GM19043 (cell line): Measurements from ENCODE around the gene CENPX.
"Not testable (repeated sequence)": the region's sequence is repeated elsewhere in the genome, so short reads cannot be mapped to it uniquely, and the experiment has no call there.

ENCODE experiments used
- ATAC-seq: cut with Tn5 transposase; IDR thresholded peaks from one replicate; pipeline ENCODE4 v1.9.1; 2021; ENCODE audit warnings: low read depth; ENCODE audit not compliant: unreplicated experiment

The CENPX gene

DNA sequence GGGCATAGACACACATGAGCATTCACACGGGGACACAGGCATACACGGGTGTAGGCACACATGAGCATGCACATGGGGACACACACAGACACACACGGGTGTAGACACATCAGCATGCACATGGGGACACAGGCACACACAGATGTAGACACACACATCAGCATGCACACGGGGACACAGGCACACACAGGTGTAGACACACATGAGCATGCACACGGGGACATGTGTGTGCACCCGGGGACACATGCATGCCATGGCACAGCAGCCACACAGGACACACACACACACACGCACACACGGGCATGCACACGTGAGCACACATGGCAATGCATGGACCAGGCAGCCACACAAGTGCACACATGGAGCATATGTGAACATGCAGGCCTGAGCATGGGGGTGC is 20.0 kb upstream of the CENPX start:
- ATAC-seq = no peak

DNA sequence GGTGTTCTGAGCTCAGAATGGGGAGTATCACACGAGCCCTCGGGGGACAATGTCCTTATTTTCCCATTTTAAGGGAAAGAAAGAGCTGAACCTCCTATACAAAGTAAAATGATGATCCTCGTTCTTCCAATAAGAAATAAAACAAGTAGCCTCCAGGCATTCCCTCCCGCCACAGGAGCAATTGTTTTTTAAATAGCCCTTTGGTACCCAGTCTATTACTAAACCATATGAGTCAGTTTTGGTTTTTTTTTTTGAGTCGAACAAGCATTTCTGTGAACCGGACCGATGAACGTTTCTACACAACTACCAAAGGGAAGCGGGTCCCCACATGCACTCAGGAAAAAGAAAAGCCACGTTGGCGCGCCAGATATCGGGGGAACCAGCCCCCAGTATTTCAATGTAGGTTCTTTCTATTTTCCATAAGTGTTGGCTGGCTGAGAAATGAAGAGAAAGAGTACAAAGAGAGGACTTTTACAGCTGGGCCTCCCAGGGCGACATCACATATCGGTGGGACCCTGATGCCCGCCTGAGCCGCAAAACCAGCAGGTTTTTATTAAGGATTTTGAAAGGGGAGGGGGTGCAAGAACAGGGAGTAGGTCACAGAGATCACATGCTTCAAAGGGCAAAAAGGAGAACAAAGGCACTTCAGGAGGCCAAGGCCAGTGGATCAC is 18.6 kb upstream of the CENPX start:
- ATAC-seq = no peak

DNA sequence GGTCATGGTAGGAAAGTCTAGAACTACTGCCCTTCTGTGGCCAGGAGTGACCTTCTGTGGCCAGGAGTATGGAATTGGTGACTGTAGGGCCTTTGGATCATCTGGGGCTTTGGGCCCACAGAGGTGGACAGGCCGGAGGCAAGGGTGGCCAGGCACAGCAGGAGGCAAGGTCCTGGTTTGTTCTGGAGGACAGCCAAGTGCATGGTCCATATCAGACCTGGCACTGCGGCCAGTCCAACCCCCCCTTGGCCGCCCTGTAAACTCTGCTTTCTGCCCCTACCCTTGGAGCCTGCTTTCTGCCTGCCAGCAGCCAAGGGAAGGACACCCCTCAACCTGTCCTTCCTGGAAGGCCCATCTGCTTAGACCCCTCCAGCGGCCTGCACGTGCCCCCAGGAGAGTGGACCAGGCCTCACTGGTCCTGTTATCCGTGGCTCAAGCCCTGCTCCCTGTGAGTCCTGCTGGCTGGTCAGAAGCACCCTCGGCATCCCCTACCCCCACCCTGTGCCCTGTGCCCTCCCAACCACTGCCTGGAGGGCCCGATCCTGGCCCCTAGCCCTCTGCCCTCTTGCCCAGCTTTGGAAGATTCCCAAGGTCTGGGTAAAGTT is 17.1 kb upstream of the CENPX start:
- ATAC-seq = no peak

DNA sequence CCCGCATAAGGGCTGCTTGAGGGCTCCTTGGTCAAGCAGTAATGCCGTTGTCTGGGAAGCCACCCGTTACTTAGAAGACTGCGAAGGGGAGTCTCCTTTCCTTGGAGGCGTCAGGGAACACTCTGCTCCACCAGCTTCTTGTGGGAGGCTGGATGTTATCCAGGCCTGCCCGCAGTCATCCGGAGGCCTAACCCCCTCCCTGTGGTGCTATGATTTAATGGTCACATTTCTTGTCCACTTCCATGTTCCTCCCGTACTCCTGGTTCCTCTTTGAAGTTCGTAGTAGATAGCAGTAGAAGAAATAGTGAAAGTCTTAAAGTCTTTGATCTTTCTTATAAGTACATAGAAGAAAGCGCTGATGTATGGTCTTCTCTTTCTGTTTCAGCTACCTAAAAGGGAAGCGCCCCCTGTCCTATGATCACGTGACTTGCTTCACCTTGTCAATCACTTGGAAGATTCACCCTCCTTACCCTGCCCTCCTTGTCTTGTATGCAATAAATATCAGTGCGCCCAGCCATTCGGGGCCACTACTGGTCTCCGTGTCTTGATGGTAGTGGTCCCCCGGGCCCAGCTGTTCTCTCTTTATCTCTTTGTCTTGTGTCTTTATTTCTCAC is 16.2 kb upstream of the CENPX start:
- not testable (repeated sequence) for ATAC-seq

DNA sequence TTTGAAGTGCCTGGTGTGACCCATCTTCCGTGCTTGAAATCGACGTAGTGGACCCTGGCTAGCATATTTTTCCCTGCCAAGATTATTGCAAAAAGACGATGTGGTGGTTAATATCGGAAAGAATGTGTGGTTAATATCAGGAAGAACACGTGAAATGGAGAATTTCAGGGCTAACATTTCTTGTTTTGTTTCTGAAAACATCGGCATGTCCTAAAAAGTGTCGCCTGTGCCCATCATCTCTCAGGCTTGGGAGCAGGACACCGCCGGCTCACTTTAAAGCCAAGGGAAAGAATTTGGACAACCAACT is 15.2 kb upstream of the CENPX start:
- no peak for ATAC-seq

DNA sequence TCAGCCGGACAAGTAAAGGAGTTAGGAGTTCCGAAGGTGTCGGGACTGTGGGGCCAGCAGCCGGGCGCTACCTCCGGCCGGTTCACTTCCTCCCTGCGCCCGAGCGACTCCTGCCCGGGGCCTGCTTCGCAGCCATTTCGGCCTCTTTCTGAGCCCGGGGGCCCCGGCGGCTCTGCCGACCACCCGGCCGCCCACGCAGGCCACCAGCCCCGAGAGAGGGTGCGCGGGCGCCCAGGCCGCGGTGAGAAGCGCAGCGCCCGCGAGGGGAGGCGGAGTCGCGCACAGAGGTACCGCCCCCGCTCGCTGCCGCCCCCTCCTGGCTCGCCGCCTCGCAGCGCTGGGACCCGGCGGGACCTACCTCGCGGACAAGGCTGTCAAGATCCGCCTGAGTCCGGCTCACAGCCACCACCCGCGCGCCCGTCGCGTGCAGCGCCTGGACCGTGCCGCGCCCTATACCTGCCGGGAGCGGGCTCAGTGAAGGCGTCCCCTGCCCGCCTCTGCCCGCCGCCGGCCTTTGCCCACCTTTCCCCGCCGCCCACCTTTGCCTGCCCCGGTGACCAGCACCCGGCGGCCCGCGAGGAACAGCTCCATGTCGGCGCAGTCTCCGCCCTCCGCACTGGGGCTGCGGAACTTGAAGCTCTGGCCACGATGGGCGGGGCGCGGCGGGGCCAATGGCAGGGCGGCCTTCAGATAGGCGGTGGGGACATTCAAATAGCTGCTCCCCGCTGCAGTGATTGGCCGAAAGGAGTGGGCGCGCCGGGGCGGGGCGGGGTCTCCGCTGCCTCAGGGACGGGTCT is 14.6 kb upstream of the CENPX start, which contains the start of gene DCXR:
DCXR (minus strand) TSS at position 606 of the 797 bp plus-strand sequence; CDS start at position 591, 15 bp downstream.
- ATAC-seq = peak; percentile 85

DNA sequence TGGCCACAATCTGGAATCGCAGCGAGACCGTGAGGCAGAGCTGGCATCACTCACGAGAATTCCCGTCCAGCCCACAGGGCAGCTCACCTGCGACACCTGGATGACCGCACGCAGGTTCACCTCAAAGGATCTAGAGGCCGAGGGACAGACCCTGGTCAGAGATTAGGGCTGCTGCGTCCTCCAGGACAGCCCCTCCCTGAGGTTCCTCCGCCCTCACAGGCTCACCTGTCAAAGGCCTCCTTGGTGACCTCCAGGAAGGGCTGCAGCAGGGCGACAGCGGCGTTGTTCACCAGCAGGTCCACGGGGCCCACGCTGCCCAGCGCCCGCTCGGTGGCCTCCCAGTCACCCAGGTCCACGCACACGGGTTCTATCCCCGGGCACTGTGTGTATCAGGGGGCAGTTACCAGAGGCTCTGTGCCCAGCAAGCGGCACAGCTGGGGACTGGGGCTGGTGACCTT is 14.0 kb upstream of the CENPX start:
- ATAC-seq = no peak

DNA sequence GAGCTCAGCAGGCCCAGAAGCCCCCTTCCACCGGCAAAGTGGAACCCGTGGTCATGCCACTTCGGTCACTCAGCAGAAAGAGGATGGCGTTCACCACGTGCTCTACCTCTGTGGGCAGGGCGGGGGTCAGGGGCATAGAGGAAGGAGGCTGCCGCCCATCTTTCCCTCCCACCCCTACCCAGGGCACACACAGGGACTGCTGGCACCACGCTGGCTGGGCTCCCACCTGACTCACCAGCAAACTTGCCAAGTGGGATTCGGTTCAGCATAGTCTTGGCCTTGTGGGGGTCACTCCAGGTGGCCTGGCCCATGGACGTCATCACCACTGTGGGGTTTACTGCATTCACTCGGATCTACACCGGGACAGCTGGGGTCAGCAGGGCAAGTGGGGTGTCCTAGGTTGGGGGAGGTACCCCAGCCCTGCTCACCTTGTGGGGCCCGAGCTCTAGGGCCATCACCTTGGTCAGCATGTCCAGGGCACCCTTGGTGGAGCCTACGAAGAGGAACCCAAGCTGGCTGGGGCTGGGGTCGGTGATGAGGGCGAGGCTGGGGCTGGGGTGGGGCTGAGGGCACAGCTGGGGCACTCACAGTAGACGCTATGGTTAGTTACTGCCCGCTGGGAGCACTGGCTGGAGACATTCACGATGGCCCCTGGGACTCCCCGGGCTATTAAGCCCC is 13.4 kb upstream of the CENPX start:
- no peak for ATAC-seq

DNA sequence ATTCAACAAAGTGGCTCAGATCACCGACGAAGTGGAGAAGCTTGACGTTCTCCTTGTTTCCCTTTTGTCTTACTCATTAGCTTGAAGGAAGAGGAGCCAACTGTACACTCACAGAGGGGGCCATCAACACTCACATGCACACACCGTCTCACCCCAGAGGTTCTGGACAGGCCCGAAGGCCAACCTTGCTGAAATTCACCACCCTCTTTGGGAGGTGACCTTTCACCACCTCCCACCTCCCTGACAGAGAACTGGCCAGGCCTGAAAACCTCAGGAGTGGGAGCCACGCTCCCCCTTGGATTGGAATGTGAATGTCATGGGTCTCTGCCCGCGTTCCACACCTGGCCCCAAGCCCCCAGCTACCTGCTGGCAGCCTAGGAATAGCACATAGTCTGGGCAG is 12.8 kb upstream of the CENPX start:
- ATAC-seq = no peak

DNA sequence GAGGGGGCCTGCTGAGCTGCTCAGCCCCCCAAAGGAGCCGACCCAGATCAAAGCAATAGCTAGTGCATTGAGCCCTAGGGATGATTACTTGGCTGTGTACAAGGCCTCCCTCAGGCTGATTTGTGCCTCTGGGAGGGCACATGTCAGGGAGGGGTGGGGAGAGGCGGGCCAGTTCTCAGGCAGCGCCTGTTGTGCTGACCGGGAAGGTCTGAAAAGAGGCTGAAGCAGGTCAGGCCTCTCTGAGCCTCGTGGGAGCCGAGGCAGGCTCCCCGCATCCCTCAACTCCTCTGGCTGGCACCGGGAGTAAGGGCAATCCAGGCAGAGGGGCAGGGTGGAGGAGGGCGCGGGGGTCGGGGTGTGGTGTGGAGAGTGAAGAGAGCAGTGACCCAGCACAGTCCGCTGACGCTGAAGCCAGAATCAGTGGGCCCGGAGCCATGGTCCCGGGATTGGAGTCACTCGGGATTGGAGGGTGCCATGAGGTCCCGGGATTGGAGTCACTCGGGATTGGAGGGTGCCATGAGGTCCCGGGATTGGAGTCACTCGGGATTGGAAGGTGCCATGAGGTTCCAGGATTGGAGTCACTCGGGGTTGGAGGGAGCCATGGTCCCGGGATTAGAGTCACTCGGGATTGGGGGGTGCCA is 11.8 kb upstream of the CENPX start:
- no peak for ATAC-seq

DNA sequence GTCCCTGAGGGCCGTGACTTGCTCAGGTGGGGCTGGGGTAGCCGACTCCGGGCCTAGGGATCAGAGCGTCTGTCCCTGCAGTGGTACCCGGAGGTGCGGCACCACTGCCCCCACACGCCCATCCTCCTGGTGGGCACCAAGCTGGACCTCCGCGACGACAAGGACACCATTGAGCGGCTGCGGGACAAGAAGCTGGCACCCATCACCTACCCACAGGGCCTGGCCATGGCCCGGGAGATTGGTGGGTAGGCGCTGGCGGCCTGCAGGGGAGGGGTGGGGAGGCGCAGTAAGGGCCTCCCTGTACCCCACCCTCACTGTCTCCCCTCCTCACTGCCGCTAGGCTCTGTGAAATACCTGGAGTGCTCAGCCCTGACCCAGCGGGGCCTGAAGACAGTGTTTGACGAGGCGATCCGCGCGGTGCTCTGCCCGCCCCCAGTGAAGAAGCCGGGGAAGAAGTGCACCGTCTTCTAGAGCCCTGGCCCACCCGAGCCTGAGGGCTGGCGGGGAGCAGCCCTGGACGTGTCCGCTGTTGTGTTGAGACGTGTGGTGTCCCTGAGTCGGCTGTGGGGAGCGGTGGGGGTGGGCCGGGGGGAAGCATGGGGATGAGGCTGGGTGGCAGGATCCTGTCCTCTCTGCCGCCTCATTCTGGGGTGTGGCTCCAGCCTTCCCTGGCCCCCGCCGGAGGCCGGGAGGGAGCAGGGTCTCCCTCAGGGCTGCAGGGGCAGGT is 10.8 kb upstream of the CENPX start:
- ATAC-seq = no peak

DNA sequence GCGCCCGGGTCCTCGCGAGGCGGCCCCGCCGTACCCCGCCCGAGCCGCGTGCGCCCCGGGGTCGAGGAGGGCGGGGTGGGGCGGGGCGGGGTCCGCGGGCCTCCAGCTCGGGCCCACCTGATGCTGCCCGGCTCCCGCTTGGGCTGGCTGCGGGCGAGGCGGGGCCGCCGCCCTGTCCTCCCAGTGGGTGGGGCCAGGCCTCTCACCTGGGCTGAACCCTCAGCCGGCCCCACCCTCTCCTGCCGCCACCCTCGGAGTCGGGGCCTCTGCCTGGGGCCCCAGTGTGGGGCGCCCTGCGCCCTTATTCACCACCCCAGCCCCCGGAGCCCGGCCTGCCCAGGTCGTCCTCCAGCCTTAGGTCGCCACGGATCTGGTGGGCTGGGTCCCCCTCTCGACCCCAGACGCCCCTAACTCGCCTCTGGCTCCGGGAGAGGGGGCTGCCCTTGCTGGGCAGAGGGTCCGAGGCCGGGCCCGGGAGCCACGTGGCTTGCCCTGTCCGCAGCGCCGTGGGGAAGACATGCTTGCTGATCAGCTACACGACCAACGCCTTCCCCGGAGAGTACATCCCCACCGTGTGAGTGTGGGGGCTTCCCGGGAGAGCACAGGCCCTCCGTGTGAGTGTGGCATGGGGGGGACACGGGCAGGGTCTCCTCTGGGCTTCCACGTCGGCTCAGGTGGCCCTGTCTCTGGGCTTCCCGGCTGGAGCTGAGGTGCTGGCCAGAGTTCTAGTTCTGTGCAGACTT is 9.4 kb upstream of the CENPX start:
- no peak for ATAC-seq

DNA sequence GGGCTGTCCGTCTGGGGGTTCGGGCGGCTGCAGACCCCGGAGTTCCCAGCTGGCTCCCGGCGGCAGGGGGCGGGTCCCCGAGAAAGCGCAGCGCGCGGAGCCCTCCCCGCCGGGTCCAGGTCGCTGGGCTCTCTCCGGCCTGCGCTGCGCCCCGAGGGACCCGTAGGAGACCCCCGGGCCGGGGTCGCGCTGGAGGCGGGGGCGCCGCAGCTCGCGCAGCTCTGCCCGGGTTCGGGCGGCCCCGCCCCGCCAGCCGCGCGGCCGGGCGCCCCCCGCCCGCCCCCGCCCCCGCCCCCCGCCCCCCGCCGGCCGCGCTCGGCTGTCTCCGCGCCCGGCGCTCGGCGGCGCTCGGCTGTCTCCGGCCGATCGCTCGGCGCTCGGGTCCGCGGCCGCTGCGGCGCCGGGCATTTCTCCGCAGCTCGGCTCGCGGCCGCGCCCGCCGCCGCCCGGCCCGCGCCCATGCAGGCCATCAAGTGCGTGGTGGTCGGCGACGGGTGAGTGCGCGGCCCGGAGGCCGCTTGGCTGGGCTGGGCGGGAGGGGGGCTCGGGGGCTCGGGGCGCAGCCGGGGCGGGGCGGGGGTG is 8.7 kb upstream of the CENPX start, which contains the start of gene RAC3:
RAC3 (plus strand) TSS at position 376 of the 582 bp plus-strand sequence; CDS start at position 460, 84 bp downstream.
- ATAC-seq = no peak

DNA sequence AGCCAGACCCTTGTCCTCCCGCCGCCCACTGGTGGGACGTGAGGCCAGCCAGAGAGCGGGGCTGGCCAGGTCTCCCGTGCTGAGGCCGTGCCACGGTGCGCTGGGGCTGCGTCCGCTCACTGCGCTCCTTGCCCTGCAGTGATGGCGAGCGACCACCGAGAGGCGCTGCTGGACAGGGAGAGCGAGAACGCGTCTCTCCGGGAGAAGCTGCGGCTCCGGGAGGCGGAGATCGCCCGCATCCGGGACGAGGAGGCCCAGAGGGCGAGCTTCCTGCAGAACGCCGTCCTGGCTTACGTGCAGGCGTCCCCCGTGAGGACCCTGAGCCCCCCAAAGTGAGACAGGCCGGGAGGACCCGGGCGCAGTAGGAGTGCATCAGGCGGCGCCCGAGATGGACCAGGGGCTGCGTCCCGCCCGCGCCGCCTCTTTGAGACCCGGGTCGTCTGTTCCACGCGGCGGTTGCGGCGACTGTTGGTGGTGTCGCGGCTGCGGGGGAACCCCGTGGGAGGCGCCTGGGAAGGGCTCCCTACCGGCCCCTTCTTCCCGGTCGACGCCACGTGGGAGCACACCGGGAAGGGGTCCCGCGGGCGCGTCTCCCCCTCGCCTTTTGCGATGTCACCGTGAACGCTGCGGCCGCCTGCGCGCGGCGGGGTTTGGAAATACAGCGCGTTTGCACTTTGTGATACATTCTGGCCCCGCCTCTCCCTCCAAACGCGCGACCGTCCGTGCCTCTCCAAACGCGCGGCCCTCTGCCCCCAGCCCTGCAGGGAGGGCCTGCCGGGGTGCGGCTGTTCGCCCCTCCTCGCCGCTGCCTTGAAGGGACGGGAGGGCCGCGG is 8.0 kb upstream of the CENPX start:
- ATAC-seq = no peak

DNA sequence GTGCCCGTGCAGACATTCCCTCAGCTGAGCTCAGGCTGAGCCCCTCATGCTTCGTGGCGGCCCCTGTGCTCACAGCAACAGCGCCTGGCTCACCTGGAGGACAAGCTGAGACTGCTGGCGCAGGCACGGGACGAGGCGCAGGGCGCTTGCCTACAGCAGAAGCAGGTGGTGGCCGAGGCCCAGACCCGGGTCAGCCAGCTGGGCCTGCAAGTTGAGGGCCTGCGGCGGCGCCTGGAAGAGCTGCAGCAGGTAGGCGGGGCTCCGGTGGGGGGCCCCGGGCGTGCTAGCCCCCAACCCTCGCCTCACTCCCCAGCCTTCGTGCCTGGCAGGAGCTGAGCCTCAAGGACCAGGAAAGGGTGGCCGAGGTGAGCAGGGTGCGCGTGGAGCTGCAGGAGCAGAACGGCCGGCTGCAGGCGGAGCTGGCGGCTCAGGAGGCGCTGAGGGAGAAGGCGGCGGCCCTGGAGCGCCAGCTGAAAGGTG is 7.4 kb upstream of the CENPX start:
- no peak for ATAC-seq

DNA sequence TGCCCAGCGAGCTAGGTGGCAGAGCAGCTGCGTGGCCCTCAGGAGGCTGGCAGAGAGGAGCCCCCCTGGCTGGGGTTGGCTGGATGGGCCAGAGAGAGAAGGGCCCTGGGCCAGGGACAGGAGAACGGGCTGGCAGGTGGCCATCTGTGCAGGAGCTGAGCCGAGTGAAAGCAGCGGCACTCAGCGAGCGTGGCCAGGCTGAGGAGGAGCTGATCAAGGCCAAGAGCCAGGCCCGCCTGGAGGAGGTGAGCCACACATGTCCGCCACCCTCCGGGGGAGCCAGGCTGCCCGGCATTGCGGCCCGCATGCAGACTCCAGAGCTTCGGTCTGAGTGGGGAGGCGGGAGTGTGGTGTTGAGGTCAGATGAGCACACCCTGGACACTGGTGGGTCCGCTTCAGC is 6.7 kb upstream of the CENPX start:
- ATAC-seq = no peak

DNA sequence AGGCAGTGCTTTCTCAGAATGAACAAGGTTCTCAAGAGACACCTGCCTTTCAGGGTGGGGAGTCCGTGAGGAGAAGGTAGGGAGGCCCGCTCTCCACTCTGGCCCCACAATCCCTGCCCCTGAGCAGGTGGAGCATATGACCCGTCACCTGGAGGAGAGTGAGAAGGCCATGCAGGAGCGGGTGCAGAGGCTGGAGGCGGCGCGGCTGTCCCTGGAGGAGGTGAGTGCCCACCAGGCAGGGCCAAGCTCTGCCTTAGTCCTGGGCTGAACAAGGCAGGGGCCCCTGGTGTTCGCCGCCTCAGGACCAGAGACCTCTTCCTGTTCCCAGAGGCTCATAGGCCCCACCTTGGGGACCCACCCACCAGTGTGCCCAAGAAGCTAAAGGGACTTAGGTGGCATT is 6.3 kb upstream of the CENPX start:
- ATAC-seq = no peak
